K562 (cell line): ENCODE measurements around the gene DHRS3. TPM values are rescaled to one million over a fixed set of nuclear protein-coding genes. Genes with fewer than 3 reads are reported as not detected.
A peak's percentile ranks its signal among the peaks of the same experiment; 100 is the strongest.

Experiments
- CREB1 ChIP-seq, 2 experiments: sonication (generic) in 1 of 2; formaldehyde crosslinking in 1 of 2; IDR thresholded peaks; 2 replicates each; pipeline versions ENCODE4 v1.6.1 to v1.8.0; 2012 to 2022; ENCODE audit warnings: inconsistent platforms in 1 of 2, mild to moderate bottlenecking in 1 of 2, missing genetic modification reagents in 1 of 2, moderate library complexity in 1 of 2
- GATAD2A ChIP-seq: fragments of 450-650 bp; IDR thresholded peaks from 2 replicates; pipeline ENCODE4 v1.6.1; 2017
- LARP7 ChIP-seq: fragments of 450-650 bp; IDR thresholded peaks from 2 replicates; pipeline ENCODE4 v1.6.1; 2016
- PURB ChIP-seq: sonication (generic); formaldehyde crosslinking; IDR thresholded peaks from 2 replicates; pipeline ENCODE4 v1.9.0; 2021; ENCODE audit warnings: low read depth, mild to moderate bottlenecking, missing genetic modification reagents
- RFX5 ChIP-seq: IDR thresholded peaks from 2 replicates; pipeline ENCODE4 v1.6.1; 2011; ENCODE audit warnings: low read depth, mild to moderate bottlenecking, improper control_type of control experiment, low read length
- SMC3 ChIP-seq: conservative IDR thresholded peaks from 2 replicates; pipeline ENCODE4 v1.6.1; 2011; ENCODE audit warnings: low read depth, low read length, improper control_type of control experiment; ENCODE audit not compliant: insufficient read depth
- ZC3H4 ChIP-seq: sonication (generic); formaldehyde crosslinking; IDR thresholded peaks from 2 replicates; pipeline ENCODE4 v1.9.0; 2021; ENCODE audit warnings: missing genetic modification reagents, borderline replicate concordance
- ZNF274 ChIP-seq: IDR thresholded peaks from 2 replicates; pipeline ENCODE4 v1.6.1; 2011; ENCODE audit warnings: low read depth, mild to moderate bottlenecking, low read length, moderate library complexity, borderline replicate concordance
- ZNF444 ChIP-seq: fragments of 250-450 bp; sonication (Bioruptor Pico); IDR thresholded peaks from 2 replicates; pipeline ENCODE4 v1.4.0; 2020; ENCODE audit warnings: mild to moderate bottlenecking, moderate library complexity
- polyA plus RNA-seq, 8 experiments: library from polyadenylated mRNA; depleted of rRNA in 4 of 8; stranded (reverse) in 5 of 8; unstranded in 3 of 8; fragments of >200 nt; fragmentation: Nextera tagmentation in 2 of 8; fragmentation: Illumina TruSeq in 1 of 8; extraction: Ambion mirVana in 2 of 8; extraction: Trizol in 1 of 8; gene quantifications; 2 replicates each; pipeline versions ENCODE4 v1.2.1 to v1.2.3, GENCODE V29; 2011 to 2014; ENCODE audit warnings: inconsistent platforms in 1 of 8, missing spikeins in 1 of 8
- total RNA-seq, 7 experiments: library from RNA; depleted of rRNA in 6 of 7; stranded (reverse); fragments of >200 nt in 6 of 7; fragmentation: Illumina TruSeq in 2 of 7; extraction: Trizol in 2 of 7; gene quantifications; 2 replicates each; pipeline versions ENCODE4 v1.2.1 to v1.2.3, GENCODE V29; 2011 to 2021; ENCODE audit warnings: low replicate concordance in 1 of 7
- TF ChIP-seq, protein P1 (sequence below): fragments of 450-650 bp; IDR thresholded peaks from 2 replicates; pipeline ENCODE4 v1.6.1; 2018; ENCODE audit not compliant: partially characterized antibody
- TF ChIP-seq, protein P2 (sequence below): fragments of 450-650 bp; IDR thresholded peaks from 2 replicates; pipeline ENCODE4 v1.6.1; 2016; ENCODE audit warnings: antibody characterized with exemption
- TF ChIP-seq, protein P3 (sequence below): fragments of 250-450 bp; sonication (Bioruptor Pico); IDR thresholded peaks from 2 replicates; pipeline ENCODE4 v1.5.0; 2021; ENCODE audit warnings: mild to moderate bottlenecking, moderate library complexity
- TF ChIP-seq, protein P4 (sequence below), 3 experiments: IDR thresholded peaks in 2 of 3; conservative IDR thresholded peaks in 1 of 3; 2 replicates each; pipeline ENCODE4 v1.5.1; 2011 to 2012; ENCODE audit warnings: low read length in 3 of 3, mild to moderate bottlenecking in 3 of 3, control low read depth in 2 of 3, improper control_type of control experiment in 1 of 3, inconsistent platforms in 1 of 3, low read depth in 1 of 3, mixed read lengths in 1 of 3, moderate library complexity in 1 of 3; ENCODE audit not compliant: insufficient read depth in 2 of 3
- TF ChIP-seq, protein P5 (sequence below), 2 experiments: fragments of 250-450 bp in 1 of 2; fragments of 450-650 bp in 1 of 2; sonication (Bioruptor Pico) in 1 of 2; IDR thresholded peaks; 2 replicates each; pipeline versions ENCODE4 v1.6.1 to v1.8.0; 2016 to 2021; ENCODE audit warnings: mild to moderate bottlenecking in 2 of 2, moderate library complexity in 2 of 2, missing compliant biosample characterization in 1 of 2, missing genetic modification characterization in 1 of 2

DHRS3 gene
- total and polyA plus RNA-seq, 9 of the 15 experiments (the other 6 are each of a cell fraction or from before 2014, with no cell fraction given) = 21.0 to 116 (median 58.7) TPM

DNA sequence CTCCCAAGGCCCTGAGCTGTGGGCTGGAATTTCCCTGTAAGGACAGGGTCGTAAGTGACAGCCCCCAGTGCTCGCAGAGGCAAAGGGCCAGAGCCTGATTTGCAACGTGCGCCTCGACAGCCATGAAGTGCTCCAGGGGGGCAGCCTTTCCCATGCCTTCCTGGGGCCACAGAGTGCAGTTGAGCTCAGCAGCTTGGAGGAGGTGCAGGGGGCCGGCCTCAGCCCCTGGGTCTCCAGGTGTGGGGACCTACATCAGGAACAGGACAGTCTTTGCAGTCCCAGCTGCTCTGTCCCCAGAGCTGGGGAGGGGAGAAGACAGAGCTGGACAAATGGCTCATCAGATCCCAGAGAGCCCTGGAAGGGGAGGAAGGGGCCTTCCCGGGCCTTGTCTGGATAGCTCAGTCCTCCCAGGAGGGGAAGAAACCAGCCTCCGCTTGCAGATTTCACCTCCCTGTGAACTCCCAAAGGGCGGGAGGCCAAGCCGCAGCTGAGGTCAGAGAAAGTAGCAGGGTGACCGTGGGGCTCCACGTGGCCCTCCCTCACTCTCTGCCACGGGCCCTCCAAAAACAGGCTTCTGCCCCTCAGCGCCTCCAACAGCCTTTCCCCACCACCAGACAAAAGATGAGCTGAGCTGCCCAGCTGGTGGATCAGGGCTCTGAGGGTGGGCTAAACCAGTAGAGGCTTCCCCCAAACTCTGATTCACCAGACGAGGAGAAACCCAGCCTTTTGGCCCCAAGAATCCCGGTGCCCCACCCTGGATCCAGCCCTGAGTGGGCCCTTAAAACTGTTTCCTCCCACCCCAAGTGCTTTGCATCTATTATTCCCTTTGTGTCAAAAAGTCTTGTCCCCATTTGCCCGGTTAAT is 76.5 kb downstream of the DHRS3 start (continued):
- TF ChIP-seq, protein P1, sequence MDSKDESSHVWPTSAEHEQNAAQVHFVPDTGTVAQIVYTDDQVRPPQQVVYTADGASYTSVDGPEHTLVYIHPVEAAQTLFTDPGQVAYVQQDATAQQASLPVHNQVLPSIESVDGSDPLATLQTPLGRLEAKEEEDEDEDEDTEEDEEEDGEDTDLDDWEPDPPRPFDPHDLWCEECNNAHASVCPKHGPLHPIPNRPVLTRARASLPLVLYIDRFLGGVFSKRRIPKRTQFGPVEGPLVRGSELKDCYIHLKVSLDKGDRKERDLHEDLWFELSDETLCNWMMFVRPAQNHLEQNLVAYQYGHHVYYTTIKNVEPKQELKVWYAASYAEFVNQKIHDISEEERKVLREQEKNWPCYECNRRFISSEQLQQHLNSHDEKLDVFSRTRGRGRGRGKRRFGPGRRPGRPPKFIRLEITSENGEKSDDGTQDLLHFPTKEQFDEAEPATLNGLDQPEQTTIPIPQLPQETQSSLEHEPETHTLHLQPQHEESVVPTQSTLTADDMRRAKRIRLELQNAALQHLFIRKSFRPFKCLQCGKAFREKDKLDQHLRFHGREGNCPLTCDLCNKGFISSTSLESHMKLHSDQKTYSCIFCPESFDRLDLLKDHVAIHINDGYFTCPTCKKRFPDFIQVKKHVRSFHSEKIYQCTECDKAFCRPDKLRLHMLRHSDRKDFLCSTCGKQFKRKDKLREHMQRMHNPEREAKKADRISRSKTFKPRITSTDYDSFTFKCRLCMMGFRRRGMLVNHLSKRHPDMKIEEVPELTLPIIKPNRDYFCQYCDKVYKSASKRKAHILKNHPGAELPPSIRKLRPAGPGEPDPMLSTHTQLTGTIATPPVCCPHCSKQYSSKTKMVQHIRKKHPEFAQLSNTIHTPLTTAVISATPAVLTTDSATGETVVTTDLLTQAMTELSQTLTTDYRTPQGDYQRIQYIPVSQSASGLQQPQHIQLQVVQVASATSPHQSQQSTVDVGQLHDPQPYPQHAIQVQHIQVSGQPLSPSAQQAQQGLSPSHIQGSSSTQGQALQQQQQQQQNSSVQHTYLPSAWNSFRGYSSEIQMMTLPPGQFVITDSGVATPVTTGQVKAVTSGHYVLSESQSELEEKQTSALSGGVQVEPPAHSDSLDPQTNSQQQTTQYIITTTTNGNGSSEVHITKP = peak; percentile 51
- TF ChIP-seq, protein P2, sequence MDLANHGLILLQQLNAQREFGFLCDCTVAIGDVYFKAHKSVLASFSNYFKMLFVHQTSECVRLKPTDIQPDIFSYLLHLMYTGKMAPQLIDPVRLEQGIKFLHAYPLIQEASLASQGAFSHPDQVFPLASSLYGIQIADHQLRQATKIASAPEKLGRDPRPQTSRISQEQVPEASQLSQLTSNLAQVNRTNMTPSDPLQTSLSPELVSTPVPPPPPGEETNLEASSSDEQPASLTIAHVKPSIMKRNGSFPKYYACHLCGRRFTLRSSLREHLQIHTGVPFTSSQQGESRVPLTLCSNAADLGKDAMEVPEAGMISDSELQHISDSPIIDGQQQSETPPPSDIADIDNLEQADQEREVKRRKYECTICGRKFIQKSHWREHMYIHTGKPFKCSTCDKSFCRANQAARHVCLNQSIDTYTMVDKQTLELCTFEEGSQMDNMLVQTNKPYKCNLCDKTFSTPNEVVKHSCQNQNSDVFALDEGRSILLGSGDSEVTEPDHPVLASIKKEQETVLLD = peak; percentile 57; the same call in 1 of the 2 replicates
- no peak for TF ChIP-seq PURB
- no peak for TF ChIP-seq RFX5
- no peak for TF ChIP-seq GATAD2A
- no peak for TF ChIP-seq ZNF274
- no peak for TF ChIP-seq LARP7
- TF ChIP-seq, protein P3, sequence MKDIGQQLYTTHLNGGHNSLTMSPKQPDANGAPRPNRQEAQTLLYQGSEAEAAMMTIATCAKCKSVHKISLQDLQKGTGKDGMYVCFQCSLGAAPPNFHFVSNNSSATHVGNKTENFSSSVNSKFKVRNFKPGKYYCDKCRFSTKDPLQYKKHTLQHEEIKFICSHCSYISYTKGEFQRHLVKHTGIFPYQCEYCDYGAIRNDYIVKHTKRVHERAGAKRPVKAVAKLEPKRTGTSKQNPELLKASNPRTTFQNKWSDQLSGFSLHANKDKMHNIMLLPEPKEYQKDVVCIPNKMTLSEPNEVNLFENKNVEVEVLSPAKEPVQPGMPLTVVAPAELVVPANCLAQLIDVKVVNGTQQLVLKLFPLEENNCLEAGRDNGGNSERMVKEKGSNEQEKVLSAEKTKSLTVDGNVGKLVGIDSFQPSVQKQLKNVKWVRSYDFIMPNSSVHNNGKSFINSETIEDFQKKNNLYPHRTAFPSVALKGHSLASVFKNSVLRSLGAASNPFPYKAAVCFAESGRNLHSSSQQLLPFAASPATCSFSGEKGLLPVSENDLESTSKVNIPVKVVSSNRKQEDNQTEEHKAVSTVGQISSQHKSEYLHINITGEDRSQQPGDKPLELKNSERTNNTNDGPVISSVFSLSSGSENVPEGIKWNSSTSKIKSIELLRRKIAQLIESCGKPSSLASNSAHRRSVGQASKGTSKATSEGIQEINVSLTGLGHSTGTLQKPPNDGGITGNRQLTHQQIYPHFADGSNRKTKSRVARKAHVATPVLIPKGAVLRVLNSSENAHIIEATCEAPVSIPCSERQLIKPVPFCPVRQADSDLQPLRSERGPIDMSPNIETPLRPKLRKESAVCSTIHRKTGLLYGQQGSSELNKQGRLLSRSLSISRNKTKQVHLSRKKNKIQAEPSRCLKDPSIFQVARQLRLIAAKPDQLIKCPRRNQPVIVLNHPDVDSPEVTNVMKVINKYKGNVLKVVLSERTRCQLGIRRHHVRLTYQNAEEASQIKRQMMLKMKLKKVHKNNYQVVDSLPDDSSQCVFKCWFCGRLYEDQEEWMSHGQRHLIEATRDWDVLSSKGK (CRISPR knock-in tag) = no peak
- TF ChIP-seq, protein P4, sequence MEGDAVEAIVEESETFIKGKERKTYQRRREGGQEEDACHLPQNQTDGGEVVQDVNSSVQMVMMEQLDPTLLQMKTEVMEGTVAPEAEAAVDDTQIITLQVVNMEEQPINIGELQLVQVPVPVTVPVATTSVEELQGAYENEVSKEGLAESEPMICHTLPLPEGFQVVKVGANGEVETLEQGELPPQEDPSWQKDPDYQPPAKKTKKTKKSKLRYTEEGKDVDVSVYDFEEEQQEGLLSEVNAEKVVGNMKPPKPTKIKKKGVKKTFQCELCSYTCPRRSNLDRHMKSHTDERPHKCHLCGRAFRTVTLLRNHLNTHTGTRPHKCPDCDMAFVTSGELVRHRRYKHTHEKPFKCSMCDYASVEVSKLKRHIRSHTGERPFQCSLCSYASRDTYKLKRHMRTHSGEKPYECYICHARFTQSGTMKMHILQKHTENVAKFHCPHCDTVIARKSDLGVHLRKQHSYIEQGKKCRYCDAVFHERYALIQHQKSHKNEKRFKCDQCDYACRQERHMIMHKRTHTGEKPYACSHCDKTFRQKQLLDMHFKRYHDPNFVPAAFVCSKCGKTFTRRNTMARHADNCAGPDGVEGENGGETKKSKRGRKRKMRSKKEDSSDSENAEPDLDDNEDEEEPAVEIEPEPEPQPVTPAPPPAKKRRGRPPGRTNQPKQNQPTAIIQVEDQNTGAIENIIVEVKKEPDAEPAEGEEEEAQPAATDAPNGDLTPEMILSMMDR (IDR thresholded peaks at IDR 0.05 in 2 of 3, conservative IDR thresholded peaks at IDR 0.05 in 1 of 3; ENCODE audit: insufficient read depth in 2 of 3, low read depth in 1 of 3, low read length in 3 of 3) = no peak
- no peak for TF ChIP-seq ZNF444 (CRISPR knock-in tag)
- no peak; the same call in 1 of the 2 replicates for TF ChIP-seq CREB1 (IDR thresholded peaks at IDR 0.05)
- TF ChIP-seq CREB1 (CRISPR knock-in tag; IDR thresholded peaks at IDR 0.05) = no peak
- TF ChIP-seq, protein P5, sequence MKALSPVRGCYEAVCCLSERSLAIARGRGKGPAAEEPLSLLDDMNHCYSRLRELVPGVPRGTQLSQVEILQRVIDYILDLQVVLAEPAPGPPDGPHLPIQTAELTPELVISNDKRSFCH (CRISPR knock-in tag; IDR thresholded peaks at IDR 0.05) = no peak
- TF ChIP-seq, protein P5 (tag; IDR thresholded peaks at IDR 0.05) = no peak
- TF ChIP-seq SMC3 = 0 out of 2 replicates have a peak, but pooled peaks have one; percentile 5
- no peak for TF ChIP-seq ZC3H4 (CRISPR knock-in tag)
